Lower leg skin (tissue), 3 donors: ENCODE results near the gene ZNF26.

Experiments used
- CTCF ChIP-seq, 3 donors: fragments of 450-650 bp; IDR thresholded peaks; one replicate each; pipeline ENCODE4 v1.5.1; 2016; ENCODE audit warnings: antibody characterized with exemption in 3 of 3, mild to moderate bottlenecking in 3 of 3, moderate library complexity in 2 of 3
- POLR2A ChIP-seq, 2 donors: fragments of 450-650 bp; IDR thresholded peaks; one replicate each; pipeline ENCODE4 v1.6.1; 2016 to 2017; ENCODE audit warnings: antibody characterized with exemption in 2 of 2, mild to moderate bottlenecking in 1 of 2, moderate library complexity in 1 of 2

DNA sequence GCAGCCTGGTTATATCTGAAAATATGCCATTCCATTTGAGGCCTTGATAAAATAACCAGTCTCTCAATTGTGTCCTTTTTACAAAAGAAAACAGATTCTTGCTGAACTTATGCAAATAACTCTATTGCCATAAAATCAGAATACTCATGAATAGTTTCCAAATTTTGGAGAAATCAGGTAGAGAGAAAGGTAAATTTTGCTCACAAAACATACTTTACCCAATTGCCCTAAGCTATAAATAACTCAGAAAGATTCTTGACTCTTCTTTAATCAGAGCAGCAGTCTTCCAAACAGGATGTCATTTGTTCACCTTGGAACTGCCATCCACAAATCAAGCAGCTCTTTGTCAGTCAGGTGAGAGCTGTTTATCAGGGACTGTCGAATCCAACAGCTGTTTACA is 12.6 kb downstream of the ZNF26 start:
- TF ChIP-seq CTCF (IDR thresholded peaks at IDR 0.05), result no peak
- TF ChIP-seq POLR2A (IDR thresholded peaks at IDR 0.05), result no peak
